CD4-positive, alpha-beta T cell treated with Interferon gamma for 1 hour (primary cell): Measurements from ENCODE around the gene MED23.

Experiments used
- DNase-seq: peaks from one replicate; pipeline ENCODE4 v3.0.0-alpha.2; 2020

The MED23 gene

DNA sequence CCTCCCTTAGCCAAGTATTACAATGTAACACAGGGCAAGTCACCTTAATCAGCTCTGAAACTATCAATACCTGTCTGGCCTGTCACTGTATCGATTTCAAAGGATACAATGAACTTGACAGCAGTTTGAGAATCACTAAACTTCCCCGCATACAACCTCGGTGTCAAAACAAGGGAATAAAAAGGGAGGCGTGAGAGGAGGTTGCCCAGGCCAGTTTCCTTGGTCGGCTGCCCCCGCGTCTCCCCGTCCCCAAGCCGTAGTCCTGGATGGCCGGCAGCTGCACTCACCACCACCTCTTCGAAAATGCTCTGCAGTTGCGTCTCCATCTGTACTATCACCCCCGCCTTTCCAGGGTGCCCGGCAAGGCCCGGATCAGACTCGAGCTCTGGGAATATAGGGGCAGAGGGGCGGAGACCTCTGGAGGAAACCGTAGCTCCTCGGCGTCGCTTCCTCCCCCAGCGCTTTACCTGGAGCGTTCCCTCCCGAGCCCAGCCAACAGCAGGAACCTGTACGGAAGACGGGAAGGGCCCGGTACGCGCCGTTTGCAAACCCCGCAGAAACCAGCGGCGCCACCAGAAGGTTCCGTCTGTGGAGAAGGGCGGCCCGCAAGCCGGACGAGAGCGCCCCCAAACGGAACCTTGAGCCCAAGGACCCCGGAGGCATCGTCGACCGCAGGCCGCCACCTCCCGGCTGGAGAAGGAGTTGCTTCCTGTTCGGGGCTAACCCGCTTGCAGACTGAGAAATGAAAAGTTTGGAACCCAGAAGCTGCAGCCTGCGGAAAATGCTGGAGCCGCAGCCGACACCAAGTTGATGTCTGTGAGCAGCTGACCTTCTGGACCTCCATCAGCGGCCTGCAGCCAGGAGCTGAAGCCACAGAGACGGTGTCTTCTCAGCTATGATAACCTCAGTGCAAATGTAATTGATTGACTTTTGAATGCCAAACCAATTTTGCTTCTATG is at the start of gene MED23:
Gene MED23, minus strand, starts transcription at position 519 of the 959 bp plus-strand sequence. Its CDS starts 193 bp downstream, at position 326.
- peak; percentile 90 for DNase-seq

DNA sequence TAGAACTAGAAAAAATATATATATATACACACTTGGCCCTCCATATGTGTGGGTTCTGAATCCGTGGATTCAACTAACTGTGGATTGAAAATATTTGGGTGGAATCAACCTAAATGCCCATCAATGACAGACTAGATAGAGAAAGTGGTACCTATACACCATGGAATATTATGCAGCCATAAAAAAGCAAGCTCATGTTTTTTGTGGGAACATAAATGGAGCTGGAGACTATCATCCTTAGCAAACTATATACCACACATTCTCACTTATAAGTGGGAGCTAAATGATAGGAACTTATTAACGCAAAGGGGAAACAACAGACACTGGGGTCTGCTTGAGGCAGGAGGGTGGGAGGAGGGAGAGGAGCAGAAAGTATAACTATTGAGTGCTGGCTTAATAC is 45.1 kb upstream of the MED23 start:
- DNase-seq = no peak

DNA sequence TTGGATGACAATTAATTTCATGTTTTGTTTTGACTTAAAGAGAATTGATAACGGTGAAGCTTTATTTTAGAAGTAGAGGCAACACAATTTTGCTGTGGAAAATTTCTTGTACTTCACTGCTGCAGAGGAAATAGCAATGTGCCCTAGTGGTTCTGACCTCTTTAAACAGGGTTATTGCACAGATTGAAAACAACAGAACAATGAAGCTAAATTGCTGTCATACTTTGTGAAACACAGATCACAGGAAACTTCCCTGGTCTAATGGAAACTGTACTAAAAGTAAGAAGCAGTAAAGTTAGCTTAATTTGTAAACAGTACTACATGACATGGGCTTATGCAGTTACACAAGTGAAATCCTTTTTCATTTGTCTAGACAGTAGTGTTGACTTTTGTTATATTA is 41.8 kb upstream of the MED23 start:
- DNase-seq = no peak

GRCh38 chr6:131663578-131664165 is 35.6 kb upstream of the MED23 start:
- DNase-seq = no peak

- DNase-seq = no peak
Observed at GRCh38 chr6:131660195-131660594, 32.2 kb upstream of the MED23 start.

DNA sequence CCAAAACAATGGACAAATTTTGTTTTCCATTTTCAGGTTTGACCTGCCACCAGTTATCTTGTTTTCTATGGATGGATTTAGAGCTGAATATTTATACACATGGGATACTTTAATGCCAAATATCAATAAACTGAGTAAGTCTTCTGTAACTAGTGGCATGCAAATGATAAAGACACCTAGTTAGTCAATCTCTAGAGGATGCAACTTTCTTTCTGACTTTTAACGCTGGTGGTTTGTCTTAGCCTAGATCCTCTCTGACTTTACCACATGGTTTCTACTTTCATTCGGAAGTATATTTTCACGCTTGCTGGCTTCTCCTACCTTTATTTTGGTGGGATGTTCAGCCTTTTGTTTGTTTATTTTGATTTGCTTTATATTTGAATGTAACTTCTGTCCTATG is 30.2 kb upstream of the MED23 start:
- no peak for DNase-seq

GRCh38 chr6:131657630-131658111 is 29.6 kb upstream of the MED23 start:
- no peak for DNase-seq

- no peak for DNase-seq
Observed at GRCh38 chr6:131657222-131657621, 29.2 kb upstream of the MED23 start.

- no peak for DNase-seq
Observed at GRCh38 chr6:131656667-131657066, 28.6 kb upstream of the MED23 start.

DNA sequence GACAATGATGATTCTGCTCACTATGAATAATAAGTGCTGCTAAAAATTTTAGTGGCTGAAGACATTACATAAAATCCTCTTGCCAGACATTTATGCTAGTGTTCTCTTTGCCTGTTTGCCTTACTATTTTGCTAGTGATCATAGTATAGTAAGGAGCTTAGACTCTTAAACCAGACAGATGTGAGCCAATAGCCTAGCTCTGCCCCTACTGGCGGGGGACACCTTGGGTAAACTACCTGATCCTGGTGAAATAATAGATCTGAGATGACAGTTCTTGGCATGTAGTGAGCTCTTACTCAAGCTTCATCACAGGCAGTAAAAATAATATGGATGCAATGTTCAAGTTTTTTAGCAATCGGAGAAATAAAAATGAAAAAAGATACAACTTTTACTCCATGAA is 27.9 kb upstream of the MED23 start:
- no peak for DNase-seq

DNA sequence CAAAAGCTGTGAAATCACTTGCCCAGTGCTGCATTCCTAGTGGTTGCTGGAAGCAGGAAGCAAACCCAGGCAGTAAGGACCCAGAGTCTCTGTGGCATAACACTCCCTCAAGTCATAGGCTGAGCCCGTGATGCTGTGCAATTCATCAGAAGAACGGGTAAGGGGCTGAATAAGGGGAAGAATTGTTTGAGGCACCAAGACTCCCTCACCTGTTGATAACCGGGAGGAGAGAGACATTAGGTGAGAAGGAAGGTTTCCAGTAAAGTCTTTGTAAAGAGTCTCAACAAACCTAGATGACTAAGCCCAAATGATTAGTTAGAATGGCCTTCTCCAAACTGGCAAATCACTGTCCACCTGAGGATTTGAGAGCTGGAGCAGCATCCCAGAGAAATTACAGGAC is 27.3 kb upstream of the MED23 start:
- no peak for DNase-seq

DNA sequence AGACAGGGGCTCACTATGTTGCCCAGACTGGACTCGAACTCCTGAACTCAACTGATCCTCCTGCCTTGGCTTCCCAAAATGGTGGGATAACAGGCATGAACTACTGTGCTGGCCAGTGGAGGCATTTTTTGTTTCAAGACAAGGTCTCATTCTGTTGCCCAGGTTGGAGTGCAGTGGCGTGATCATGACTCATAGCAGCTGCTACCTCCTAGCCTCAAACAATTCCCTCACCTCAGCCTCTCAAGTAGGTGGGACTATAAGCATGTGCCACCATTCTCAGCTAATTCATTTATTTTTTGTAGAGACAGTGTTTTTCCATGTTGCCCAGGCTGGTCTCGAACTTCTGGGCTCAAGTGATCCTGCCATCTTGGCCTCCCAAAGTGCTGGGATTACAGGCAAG is 26.3 kb upstream of the MED23 start:
- DNase-seq = no peak

DNA sequence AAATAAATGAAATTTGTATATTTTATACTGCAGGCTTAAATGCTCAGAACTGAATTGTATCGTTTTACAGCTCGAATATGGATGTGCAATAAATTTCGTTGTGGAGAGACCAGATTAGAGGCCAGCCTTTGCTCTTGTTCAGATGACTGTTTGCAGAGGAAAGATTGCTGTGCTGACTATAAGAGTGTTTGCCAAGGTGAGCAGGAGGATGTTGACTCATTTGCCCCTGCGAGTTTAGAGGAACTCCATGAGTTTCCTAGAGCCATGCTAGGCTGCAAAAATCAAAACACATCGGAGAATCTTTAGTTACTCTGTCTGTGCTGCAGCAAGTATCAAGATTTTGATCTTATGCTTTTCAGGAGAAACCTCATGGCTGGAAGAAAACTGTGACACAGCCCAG is 24.4 kb upstream of the MED23 start:
- no peak for DNase-seq

GRCh38 chr6:131651782-131652181 is 23.7 kb upstream of the MED23 start:
- no peak for DNase-seq

- DNase-seq = no peak
Observed at GRCh38 chr6:131646249-131646670, 18.2 kb upstream of the MED23 start.

DNA sequence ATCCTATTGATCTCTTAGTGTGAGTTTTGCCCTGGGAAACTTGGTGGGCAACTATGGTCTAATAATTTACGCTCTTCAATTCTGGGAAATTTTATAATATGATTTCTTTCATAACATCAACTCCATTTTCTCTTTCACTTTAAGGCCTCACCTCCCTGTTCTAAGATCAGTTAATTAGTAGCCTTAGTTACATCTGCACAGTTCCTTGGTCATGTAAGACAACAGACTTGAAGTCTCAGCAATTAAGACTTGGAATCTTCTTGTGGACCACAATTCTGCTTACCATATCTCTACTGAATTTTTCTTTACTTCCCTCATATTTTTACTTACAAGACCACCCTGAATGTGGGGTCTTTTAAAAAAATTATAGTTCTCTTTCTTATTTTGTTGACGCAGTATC is 17.8 kb upstream of the MED23 start:
- DNase-seq = no peak

- no peak for DNase-seq
Observed at GRCh38 chr6:131644921-131645320, 16.9 kb upstream of the MED23 start.

DNA sequence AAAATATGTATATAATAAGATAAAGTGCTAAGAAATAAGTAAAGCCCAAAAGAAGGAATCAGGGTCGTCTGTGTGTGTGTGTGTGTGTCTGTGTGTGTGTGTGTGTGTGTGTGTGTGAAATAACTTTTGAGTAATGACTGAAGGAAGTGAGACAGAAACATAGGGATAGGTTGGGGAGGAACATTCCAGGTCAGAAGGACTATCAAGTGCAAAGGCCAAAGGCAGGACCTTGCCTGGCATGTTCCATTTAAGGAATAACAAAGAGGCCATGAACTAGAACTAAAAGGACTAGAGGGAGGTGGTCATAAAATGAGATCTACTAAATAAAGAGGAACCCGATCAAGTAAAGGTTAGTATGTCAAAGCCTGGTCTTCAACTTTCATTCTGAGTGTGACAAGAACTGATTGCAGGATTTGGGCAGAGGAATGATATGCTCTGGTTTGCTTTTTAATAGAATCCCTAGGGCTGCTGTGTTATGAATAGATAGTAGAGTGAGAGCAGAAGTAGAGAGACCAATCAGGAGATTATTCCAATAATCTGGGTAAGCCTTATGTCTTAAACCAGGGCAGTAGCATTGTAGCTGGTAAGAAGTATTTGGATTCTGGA is 15.9 kb upstream of the MED23 start:
- DNase-seq = no peak

GRCh38 chr6:131642987-131643611 is 15.1 kb upstream of the MED23 start:
- no peak for DNase-seq

DNA sequence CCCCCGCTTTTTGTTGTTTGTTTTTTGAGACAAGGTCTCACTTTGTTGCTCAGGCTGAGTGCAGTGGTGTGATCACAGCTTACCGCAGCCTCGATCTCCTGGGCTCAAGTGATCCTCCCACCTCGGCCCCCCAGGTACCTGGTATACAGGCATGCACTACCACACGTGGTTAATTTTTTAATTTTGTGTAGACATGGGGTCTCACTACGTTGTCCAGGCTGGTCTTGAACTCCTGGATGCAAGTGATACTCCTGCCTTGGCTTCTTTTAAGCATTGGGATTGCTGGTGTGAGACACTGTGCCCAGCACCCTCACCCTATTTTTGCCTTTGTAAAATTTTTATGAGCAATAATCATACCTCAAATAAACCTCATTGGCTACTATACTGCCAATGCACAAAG is 14.5 kb upstream of the MED23 start:
- no peak for DNase-seq

DNA sequence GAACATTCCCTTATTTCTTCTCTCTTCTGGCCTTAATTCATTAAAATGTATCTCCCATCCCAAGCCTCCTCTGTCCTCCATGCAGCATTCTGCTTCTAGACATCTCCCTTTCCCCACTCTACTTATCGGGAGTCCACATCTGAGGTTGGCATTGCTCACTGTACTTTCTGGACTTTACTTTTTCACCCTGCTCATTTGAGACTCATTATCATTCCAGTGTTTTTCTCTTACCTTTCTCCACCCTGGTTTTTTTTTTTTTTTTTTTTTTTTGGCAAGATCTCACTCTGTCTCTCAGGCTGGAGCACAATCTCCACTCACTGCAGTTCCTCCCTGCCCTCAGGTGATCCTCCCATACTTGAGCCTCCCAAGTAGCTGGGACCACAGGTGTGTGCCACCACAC is 13.5 kb upstream of the MED23 start:
- DNase-seq = no peak

DNA sequence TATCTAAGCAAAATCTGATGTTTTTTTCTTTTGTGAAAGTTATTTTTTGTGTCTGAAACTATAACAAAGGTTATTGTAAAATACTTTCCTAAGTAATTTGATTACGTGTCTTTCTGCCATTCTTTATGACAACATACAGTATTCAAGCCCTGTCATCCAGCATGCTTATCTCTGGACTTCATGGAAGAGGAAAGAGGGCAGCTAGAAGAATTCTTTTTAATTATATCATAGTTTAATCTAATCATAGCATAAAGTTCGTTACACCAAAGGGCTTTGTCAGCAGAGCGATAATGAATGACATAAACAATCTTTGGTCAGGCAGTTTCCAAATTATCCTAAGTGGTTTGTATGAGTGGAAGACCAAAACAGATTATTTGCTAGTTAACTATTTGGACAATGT is 12.5 kb upstream of the MED23 start:
- DNase-seq = no peak

DNA sequence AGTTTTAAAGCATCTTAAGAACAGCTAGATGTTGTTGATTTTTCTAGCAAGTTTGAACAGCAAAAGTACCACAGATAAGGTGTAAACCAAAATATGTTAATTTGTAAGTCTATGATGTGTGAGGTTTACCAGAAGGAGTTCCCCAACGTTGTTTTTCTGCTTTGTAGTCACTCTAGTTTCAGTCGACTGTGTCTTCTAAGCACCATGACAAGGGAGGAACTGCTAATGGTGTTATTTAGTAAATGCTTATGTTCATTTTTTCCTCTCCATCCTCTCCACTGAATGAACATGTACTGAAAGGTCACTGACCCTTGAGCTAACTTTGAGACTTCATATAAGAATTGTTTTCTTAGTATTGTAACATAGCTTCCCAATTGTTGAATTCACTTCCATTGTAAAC is 12.1 kb upstream of the MED23 start:
- no peak for DNase-seq
